ENCODE results near the gene SOX21. TPM values are rescaled to one million over a fixed set of nuclear protein-coding genes. Genes with fewer than 3 reads are reported as not detected.

The SOX21 gene
- total RNA-seq, 2 donors from 2014 or later = not detected

GRCh38 chr13:94696171-94696570 is 16.2 kb downstream of the SOX21 start:
- ATAC-seq (no peak), DNase-seq (no peak)
- intact Hi-C loops (cut with DNase I, micrococcal nuclease) = no loop called here

GRCh38 chr13:94692030-94692429 is 20.3 kb downstream of the SOX21 start:
- no peak for ATAC-seq

GRCh38 chr13:94683409-94683808 is 28.9 kb downstream of the SOX21 start:
- intact Hi-C loops (cut with DNase I, micrococcal nuclease) = no loop called here
- DNase-seq (no peak), ATAC-seq (no peak)

More at GRCh38 chr13:94692030-94692429, 20.3 kb downstream of the SOX21 start:
- no peak for DNase-seq
- intact Hi-C loops (cut with DNase I, micrococcal nuclease) = no loop called here

GRCh38 chr13:94682229-94682628 is 30.1 kb downstream of the SOX21 start:
- intact Hi-C loops (cut with DNase I, micrococcal nuclease) = no loop called here
- ATAC-seq = no peak
- DNase-seq = no peak

DNA sequence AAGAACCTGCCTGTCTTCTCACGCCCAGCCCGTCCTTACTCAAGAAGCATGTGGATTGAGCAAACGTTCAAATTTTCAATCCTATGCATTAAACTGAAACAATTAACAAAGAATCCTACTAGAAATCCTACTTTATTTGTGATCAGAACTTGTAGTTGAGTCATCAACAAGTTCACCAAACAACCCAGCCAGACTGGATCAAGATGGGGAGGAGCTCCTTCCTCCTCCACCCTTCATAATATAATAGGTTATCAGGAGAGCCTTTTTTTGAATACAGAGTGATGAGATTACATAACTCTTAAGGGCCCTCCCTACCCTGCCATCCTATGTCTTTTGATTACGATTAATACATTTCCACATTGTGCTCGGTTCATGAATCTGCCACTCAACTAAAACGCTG is 32.7 kb downstream of the SOX21 start:
- intact Hi-C loops (cut with DNase I, micrococcal nuclease) = no loop called here
- no peak for DNase-seq
- ATAC-seq = no peak

DNA sequence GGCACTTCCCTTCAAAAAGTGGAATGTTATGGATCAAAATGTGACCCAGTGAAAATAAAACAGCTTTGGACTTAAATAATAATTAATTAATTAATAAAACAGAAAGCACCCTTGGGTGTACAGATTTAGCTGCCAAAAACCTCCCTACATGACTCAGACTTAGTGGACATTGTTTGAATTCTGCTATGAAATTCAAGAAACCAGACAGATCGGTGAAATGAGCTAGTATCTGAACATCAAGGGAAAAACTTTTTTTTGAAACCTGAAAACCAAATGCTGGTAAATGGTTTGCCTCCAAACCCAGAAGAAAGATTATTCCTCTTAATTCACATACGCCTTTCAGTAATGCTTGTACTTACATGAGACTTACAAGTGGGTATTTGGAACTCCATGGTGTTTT is 33.5 kb downstream of the SOX21 start:
- DNase-seq = no peak
- no peak for ATAC-seq
- intact Hi-C loops (cut with DNase I, micrococcal nuclease) = no loop called here

GRCh38 chr13:94677799-94678198 is 34.5 kb downstream of the SOX21 start:
- intact Hi-C loops (cut with DNase I, micrococcal nuclease) = no loop called here
- DNase-seq = no peak
- no peak for ATAC-seq

GRCh38 chr13:94674609-94675348 is 37.6 kb downstream of the SOX21 start:
- ATAC-seq (no peak), DNase-seq (peak in 1 of 2 donors; percentile 68)
- intact Hi-C loops (cut with DNase I, micrococcal nuclease) = no loop called here

- DNase-seq (no peak), ATAC-seq (no peak)
- intact Hi-C loops (cut with DNase I, micrococcal nuclease) = no loop called here
These were observed 38.5 kb downstream of the SOX21 start for GRCh38 chr13:94673851-94674250.

GRCh38 chr13:94672400-94672799 is 39.9 kb downstream of the SOX21 start:
- intact Hi-C loops (cut with DNase I, micrococcal nuclease) = no loop called here
- ATAC-seq (no peak), DNase-seq (no peak)

DNA sequence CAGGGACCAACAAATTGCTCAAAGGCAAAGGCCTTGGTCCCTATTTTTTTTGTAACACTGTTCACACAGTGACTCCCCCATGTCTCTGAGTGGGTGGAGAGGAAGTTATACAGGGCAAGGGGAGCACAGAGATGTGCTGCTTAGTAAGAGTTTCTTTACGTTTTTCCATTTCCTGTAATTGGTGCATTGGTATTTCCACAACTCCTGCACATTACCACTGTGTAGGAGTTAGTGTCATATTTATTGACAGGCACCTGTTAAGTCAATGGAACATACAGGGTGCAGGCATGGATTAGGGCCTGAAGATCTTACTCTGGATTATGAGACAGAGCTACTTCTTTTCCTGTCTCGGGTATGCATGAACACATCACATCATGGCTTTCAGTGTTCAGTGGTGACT is 45.2 kb downstream of the SOX21 start:
- intact Hi-C loops (cut with DNase I, micrococcal nuclease) = no loop called here
- DNase-seq = no peak
- ATAC-seq = no peak

GRCh38 chr13:94666065-94666464 is 46.3 kb downstream of the SOX21 start:
- no peak for ATAC-seq
- no peak for DNase-seq
- intact Hi-C loops (cut with DNase I, micrococcal nuclease) = no loop called here

DNA sequence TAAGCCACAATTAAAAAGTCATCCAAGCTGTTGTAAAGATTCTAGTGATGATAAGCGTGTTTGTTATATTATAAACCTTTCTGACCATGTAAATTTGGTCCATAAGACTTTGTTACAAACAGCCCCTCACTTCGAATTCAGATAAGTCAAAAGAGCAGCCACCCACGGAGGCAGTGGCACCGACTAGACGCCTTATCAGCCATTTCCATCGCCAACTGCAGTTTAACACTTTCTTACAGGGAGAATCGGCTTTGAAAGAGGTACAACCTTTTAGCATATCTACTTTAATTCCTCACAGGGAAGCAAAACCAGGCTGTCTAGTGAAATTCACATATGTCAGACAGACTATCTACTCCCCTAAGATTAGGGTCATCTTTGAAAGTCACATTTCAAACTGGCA is 47.5 kb downstream of the SOX21 start:
- DNase-seq = no peak
- intact Hi-C loops (cut with DNase I, micrococcal nuclease) = no loop called here
- no peak for ATAC-seq

DNA sequence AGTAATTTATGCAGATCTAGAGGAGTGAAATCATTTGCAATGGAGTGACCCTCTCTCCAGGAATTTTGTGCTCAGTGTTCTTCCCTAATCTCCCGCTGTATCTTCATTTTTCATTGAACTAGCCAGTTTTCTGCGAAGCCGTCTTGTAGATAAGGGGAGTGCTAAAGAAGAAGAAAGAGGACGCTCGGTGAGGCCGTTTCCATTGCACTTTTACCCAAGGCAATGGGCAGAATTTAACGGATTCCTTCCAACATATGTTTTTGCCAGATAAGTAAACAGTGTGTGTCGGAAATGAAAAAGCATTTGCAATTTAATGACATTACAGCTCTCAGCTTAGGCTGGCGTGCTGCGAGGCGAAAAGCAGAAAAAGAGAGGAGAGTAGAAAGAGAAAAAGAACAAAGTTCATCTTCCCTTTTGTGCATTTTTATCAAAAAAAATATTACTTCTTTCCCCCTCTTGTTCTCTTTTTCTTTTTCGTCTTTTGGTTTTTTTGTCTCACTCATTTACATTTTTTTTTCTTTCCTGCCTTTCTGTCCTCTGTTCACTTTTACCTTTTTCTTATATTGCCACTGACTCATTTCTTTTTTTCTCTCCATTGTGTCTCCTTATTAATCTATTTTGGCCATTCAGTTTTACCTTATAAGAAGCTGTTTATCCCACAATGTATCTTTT is 49.9 kb downstream of the SOX21 start:
- ATAC-seq (no peak), DNase-seq (no peak)
- intact Hi-C loops (cut with DNase I, micrococcal nuclease) = no loop called here

DNA sequence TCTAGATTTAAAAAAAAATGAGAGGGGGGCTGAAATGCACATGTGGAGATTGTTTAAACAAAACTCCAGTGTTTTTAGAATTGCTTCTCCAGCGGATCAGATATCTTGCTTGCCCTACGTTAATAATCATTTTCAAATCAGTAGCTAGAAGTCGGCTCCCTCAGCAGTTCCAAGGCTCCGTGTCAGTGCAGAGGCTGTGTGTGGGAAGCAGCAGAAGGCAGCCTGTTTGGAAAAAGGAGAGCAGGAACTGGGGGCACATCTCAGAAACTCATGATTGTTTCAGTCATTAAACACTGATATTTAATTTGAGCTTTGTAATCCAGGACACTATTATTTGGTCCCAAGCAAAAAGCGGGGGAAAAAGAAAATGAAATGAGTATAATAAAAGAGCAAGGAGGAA is 50.9 kb downstream of the SOX21 start:
- DNase-seq = no peak
- intact Hi-C loops (cut with DNase I, micrococcal nuclease) = no loop called here
- ATAC-seq = no peak

- ATAC-seq (peak; percentile 63), DNase-seq (no peak)
- intact Hi-C loops (cut with DNase I, micrococcal nuclease) = no loop called here
These were observed 51.5 kb downstream of the SOX21 start for GRCh38 chr13:94660695-94661326.
